Ishikawa (cell line): ENCODE results near the gene GALNT2.

Experiments used
- CEBPB ChIP-seq: IDR thresholded peaks from 2 replicates; pipeline ENCODE4 v1.6.1; 2012
- TEAD4 ChIP-seq: IDR thresholded peaks from 2 replicates; pipeline ENCODE4 v1.6.1; 2012

- TF ChIP-seq TEAD4, result no peak
- TF ChIP-seq CEBPB, result no peak
Measured at GRCh38 chr1:230309646-230310177, 242.7 kb downstream of the GALNT2 start.
